Esophagus muscularis mucosa (tissue), 4 donors: ENCODE measurements around the gene TMTC2. TPM values are rescaled to one million over a fixed set of nuclear protein-coding genes. Genes with fewer than 3 reads are reported as not detected.

Experiments
- DNase-seq: peaks from one replicate; pipeline ENCODE4 v3.0.0-alpha.2; 2017; ENCODE audit errors: extremely low spot score
- H3K27ac ChIP-seq, 4 donors: fragments of 200-600 bp; sonication (generic); replicated peaks in 1 of 4; 1 replicate in 3 of 4; 2 replicates in 1 of 4; pipeline ENCODE4 v1.5.1; 2016 to 2019; ENCODE audit warnings: mild to moderate bottlenecking in 1 of 4
- H3K27me3 ChIP-seq, 4 donors: fragments of 200-600 bp; sonication (generic); one replicate each; pipeline versions ENCODE4 v1.5.1 to v1.6.0; 2016 to 2019
- H3K36me3 ChIP-seq, 4 donors: fragments of 200-600 bp; sonication (generic); one replicate each; pipeline ENCODE4 v1.5.1; 2016 to 2019
- H3K4me1 ChIP-seq, 4 donors: fragments of 200-600 bp; sonication (generic); one replicate each; pipeline ENCODE4 v1.5.1; 2016 to 2019
- H3K4me3 ChIP-seq, 4 donors: fragments of 200-600 bp; sonication (generic); 1 replicate in 2 of 4; 2 replicates in 2 of 4; pipeline ENCODE4 v1.5.1; 2016 to 2019; ENCODE audit warnings: mild to moderate bottlenecking in 4 of 4, moderate library complexity in 1 of 4
- H3K9me3 ChIP-seq, 4 donors: fragments of 200-600 bp; sonication (generic); 1 replicate in 3 of 4; 2 replicates in 1 of 4; pipeline ENCODE4 v1.5.1; 2016 to 2019
- EP300 ChIP-seq: sonication (generic); formaldehyde crosslinking; IDR thresholded peaks from one replicate; pipeline ENCODE4 v1.6.1; 2017; ENCODE audit warnings: antibody characterized with exemption
- POLR2A ChIP-seq: fragments of 450-650 bp; IDR thresholded peaks from one replicate; pipeline ENCODE4 v1.6.1; 2017; ENCODE audit warnings: antibody characterized with exemption, moderate library complexity, mild to moderate bottlenecking, low read depth
- POLR2AphosphoS5 ChIP-seq, 2 donors: sonication (generic); formaldehyde crosslinking; IDR thresholded peaks; one replicate each; pipeline ENCODE4 v1.6.1; 2017; ENCODE audit warnings: antibody characterized with exemption in 2 of 2
- WGBS: methylation state at CpG from one replicate; pipeline ENCODE4 v1.1.5; 2018; 5-methylcytosine and 5-hydroxymethylcytosine counted together
- intact Hi-C: fragments of 100-400 bp; cut with DNase I; formaldehyde crosslinking; loops from one replicate; pipeline ENCODE4 v1.15.1; 2023
- total RNA-seq, 4 donors: library from RNA; depleted of rRNA; stranded (reverse); fragments of >200 nt; gene quantifications; one replicate each; pipeline versions ENCODE4 v1.1.0 to v1.2.1, GENCODE V29; 2016
- TF ChIP-seq, protein P1 (sequence below), 3 experiments: fragments of 200-600 bp in 2 of 3; fragments of 450-650 bp in 1 of 3; sonication (generic) in 2 of 3; IDR thresholded peaks; one replicate each; pipeline ENCODE4 v1.5.1; 2017 to 2019; ENCODE audit warnings: antibody characterized with exemption in 3 of 3, mild to moderate bottlenecking in 2 of 3, moderate library complexity in 1 of 3

Gene TMTC2
- total RNA-seq, 4 donors from 2014 or later, result 4.7 to 8.7 (median 7.3) TPM

DNA sequence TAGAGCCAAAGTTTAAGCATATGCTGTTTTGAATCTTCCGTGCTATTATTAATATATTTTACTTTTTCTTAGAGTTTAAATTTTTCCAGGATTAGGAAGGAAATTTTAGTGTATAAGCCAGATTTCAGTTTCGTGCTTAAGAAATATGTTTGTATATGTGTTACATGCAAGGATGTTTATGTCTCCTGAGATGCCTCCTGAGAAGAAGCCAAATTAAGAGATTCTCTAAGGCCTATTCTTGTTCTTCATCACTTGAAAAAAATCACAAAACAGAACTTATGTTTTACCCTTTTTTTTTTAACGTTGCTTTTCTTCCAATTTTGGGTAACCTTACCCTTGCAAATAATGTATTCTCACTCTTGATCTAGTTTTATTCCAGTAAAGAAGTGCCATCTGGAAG, 412.7 kb downstream of the TMTC2 start:
- no peaks in the 10 kb centered on the region for H3K9me3 ChIP-seq
- DNase-seq, result no peak
- H3K36me3 ChIP-seq, result no peaks in the 10 kb centered on the region
- H3K4me3 ChIP-seq, result no peak overlapping the region
- no peaks in the 10 kb centered on the region for H3K27me3 ChIP-seq
- no peak overlapping the region for H3K27ac ChIP-seq
- no peak for TF ChIP-seq EP300
- no peak for TF ChIP-seq POLR2A
- TF ChIP-seq, protein P1, sequence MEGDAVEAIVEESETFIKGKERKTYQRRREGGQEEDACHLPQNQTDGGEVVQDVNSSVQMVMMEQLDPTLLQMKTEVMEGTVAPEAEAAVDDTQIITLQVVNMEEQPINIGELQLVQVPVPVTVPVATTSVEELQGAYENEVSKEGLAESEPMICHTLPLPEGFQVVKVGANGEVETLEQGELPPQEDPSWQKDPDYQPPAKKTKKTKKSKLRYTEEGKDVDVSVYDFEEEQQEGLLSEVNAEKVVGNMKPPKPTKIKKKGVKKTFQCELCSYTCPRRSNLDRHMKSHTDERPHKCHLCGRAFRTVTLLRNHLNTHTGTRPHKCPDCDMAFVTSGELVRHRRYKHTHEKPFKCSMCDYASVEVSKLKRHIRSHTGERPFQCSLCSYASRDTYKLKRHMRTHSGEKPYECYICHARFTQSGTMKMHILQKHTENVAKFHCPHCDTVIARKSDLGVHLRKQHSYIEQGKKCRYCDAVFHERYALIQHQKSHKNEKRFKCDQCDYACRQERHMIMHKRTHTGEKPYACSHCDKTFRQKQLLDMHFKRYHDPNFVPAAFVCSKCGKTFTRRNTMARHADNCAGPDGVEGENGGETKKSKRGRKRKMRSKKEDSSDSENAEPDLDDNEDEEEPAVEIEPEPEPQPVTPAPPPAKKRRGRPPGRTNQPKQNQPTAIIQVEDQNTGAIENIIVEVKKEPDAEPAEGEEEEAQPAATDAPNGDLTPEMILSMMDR (IDR thresholded peaks at IDR 0.05), result no peak
- no peak for TF ChIP-seq POLR2AphosphoS5 (IDR thresholded peaks at IDR 0.05)
- WGBS, result 74% methylated on average over 3 of the region's 3 CpGs
- intact Hi-C loops, result no loop called here
- no peaks in the 10 kb centered on the region for H3K4me1 ChIP-seq

DNA sequence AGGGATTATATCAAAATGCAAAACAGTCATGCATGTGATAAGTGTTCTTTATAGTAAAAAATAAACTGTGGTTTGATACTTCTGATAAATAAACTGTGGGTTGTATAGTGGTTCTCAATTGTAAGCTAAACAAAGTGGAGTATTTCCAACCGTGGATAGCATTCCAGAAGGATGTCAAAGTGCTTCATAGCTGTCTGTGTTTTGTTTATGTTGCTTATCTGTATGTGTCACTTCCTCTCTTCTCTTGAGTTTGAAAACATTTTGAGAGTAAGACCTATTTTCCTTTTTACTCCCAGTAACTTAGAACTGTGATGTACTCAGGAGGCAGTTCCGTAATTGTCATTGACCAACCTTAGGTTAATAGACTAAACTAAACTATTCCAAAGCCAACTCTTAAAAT, 415.8 kb downstream of the TMTC2 start:
- no peak overlapping the region for H3K4me3 ChIP-seq
- no peaks in the 10 kb centered on the region for H3K9me3 ChIP-seq
- TF ChIP-seq EP300 (no peak), POLR2A (no peak), POLR2AphosphoS5 (IDR thresholded peaks at IDR 0.05) (no peak)
- TF ChIP-seq, protein P1 (IDR thresholded peaks at IDR 0.05), result no peak
- H3K27me3 ChIP-seq, result no peaks in the 10 kb centered on the region
- no peaks in the 10 kb centered on the region for H3K36me3 ChIP-seq
- no peaks in the 10 kb centered on the region for H3K4me1 ChIP-seq
- 73% methylated on average over 2 of the region's 2 CpGs for WGBS
- no peak for DNase-seq
- intact Hi-C loops, result no loop called here
- H3K27ac ChIP-seq, result no peak overlapping the region

DNA sequence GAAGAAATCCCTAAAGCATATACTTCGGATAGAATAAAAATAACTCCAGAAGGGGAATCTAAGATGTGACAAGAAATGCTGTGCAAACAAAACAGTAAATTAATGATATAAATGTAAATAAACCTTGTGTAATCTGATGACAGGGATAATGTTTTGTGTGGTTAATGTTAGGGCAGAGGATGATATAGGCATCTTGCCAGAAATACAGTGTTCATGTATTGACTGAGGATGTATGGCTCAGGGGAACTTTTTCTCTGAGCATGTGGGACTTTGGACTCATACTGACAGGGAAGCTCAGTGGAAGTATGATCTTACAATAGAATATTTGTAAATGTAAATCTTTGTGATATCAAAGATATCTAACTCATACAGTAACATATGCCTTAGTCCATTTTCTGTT, 420.2 kb downstream of the TMTC2 start:
- Histone ChIP-seq H3K27me3 (no peaks in the 10 kb centered on the region), H3K9me3 (no peaks in the 10 kb centered on the region), H3K4me3 (no peak overlapping the region), H3K27ac (no peak overlapping the region), H3K36me3 (no peaks in the 10 kb centered on the region), H3K4me1 (no peaks in the 10 kb centered on the region)
- TF ChIP-seq, protein P1 (IDR thresholded peaks at IDR 0.05), result no peak
- TF ChIP-seq POLR2A (no peak), POLR2AphosphoS5 (IDR thresholded peaks at IDR 0.05) (no peak)
- WGBS, result 97% methylated on average over 1 of the region's 1 CpG
- intact Hi-C loops, result no loop called here
- DNase-seq, result no peak

DNA sequence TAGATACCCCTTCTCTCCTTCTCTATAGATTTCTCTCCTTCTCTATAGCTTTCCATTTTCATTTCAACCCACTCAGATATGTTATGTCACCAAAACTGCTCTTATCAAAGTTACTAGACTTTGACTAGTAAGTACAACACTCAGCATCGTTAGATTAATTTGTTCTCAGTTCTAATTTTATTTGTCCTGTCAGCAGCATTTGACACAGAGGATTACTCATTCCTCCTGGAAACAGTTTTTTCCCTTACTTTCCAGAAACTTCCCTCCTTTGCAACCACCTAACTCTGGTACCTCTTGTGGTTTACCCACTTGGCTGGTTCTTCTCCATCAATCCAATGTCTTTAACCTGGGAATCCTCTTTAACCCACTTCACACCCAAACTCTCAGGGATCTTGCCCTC, 423.7 kb downstream of the TMTC2 start:
- intact Hi-C loops, result no loop called here
- Histone ChIP-seq H3K27me3 (no peaks in the 10 kb centered on the region), H3K36me3 (no peaks in the 10 kb centered on the region), H3K4me1 (no peaks in the 10 kb centered on the region), H3K4me3 (no peak overlapping the region), H3K27ac (no peak overlapping the region), H3K9me3 (no peaks in the 10 kb centered on the region)
- no peak for DNase-seq
- 82% methylated on average over 1 of the region's 1 CpG for WGBS
- no peak for TF ChIP-seq POLR2A
- no peak for TF ChIP-seq POLR2AphosphoS5 (IDR thresholded peaks at IDR 0.05)
- no peak for TF ChIP-seq EP300
- TF ChIP-seq, protein P1 (IDR thresholded peaks at IDR 0.05), result no peak

DNA sequence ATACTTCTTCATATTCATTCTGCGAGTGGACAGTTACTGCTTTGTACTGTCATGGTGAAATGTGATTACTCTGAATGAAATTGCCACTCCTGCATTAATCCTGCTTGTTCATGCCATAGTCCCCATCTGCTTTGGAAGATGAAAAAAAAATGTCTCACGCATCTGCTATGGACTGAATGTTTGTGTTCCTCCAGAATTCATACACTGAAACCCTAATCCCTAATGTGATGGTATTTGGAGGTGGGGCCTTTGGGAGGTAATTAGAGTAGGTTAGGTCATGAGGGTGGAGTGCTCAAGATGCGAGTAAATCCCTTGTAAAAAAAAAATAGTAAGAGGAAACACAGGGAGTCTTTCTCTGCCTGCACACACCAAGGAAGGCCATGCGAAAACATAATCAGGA, 427.2 kb downstream of the TMTC2 start:
- TF ChIP-seq POLR2AphosphoS5 (IDR thresholded peaks at IDR 0.05) (no peak), EP300 (no peak), POLR2A (no peak)
- TF ChIP-seq, protein P1 (IDR thresholded peaks at IDR 0.05), result no peak
- no peaks in the 10 kb centered on the region for H3K27me3 ChIP-seq
- DNase-seq, result no peak
- no peak overlapping the region for H3K4me3 ChIP-seq
- no peaks in the 10 kb centered on the region for H3K4me1 ChIP-seq
- H3K9me3 ChIP-seq, result no peaks in the 10 kb centered on the region
- intact Hi-C loops, result no loop called here
- no peaks in the 10 kb centered on the region for H3K36me3 ChIP-seq
- H3K27ac ChIP-seq, result no peak overlapping the region
- 84% methylated on average over 4 of the region's 4 CpGs for WGBS
